SJSA1 (cell line): ENCODE data around the gene ATP10A. TPM values are rescaled to one million over a fixed set of nuclear protein-coding genes. Genes with fewer than 3 reads are reported as not detected.

Experiments
- DNase-seq, 2 experiments: peaks; one replicate each; pipeline ENCODE4 v3.0.0-alpha.2; 2015 to 2020; ENCODE audit warnings: low spot score in 2 of 2, low read depth in 1 of 2
- H3K27ac ChIP-seq: fragments of 250-450 bp; sonication (Bioruptor Pico); 2 replicates; pipeline ENCODE4 v1.5.1; 2020; ENCODE audit warnings: mild to moderate bottlenecking, moderate library complexity
- H3K27me3 ChIP-seq: fragments of 250-450 bp; sonication (Bioruptor Pico); replicated peaks from 2 replicates; pipeline ENCODE4 v1.5.1; 2020; ENCODE audit warnings: mild to moderate bottlenecking, moderate library complexity
- H3K36me3 ChIP-seq: fragments of 250-450 bp; sonication (Bioruptor Pico); 2 replicates; pipeline ENCODE4 v1.5.1; 2020; ENCODE audit warnings: mild to moderate bottlenecking
- H3K4me1 ChIP-seq: fragments of 250-450 bp; sonication (Bioruptor Pico); replicated peaks from 2 replicates; pipeline ENCODE4 v1.6.1; 2021; ENCODE audit warnings: mild to moderate bottlenecking
- H3K4me3 ChIP-seq: fragments of 250-450 bp; sonication (Bioruptor Pico); 2 replicates; pipeline ENCODE4 v1.5.1; 2020; ENCODE audit warnings: mild to moderate bottlenecking
- H3K9me3 ChIP-seq: fragments of 250-450 bp; sonication (Bioruptor Pico); replicated peaks from 2 replicates; pipeline ENCODE4 v1.5.1; 2020; ENCODE audit warnings: mild to moderate bottlenecking
- total RNA-seq: library from RNA; depleted of rRNA; stranded (reverse); fragments of >200 nt; shearing (Covaris generic); gene quantifications from 2 replicates; pipeline ENCODE4 v1.2.3, GENCODE V29; 2014

Gene ATP10A
- total RNA-seq, 1 experiment from 2014 or later = 31.3 TPM

GRCh38 chr15:25844981-25845680 is 18.0 kb downstream of the ATP10A start:
- no peak overlapping the region for H3K27ac ChIP-seq

GRCh38 chr15:25844542-25844941 is 18.6 kb downstream of the ATP10A start:
- Histone ChIP-seq H3K9me3 (no peaks in the 10 kb centered on the region), H3K4me1 (peaks cover 18% of the 10 kb centered on the region), H3K4me3 (no peak overlapping the region), H3K27ac (no peak overlapping the region), H3K27me3 (no peaks in the 10 kb centered on the region), H3K36me3 (peaks cover 13% of the 10 kb centered on the region)
- DNase-seq = no peak

More at GRCh38 chr15:25844981-25845680, 18.0 kb downstream of the ATP10A start:
- peaks cover 24% of the 10 kb centered on the region for H3K4me1 ChIP-seq
- no peak for DNase-seq
- no peaks in the 10 kb centered on the region for H3K9me3 ChIP-seq
- no peaks in the 10 kb centered on the region for H3K27me3 ChIP-seq
- H3K36me3 ChIP-seq = peaks cover 13% of the 10 kb centered on the region
- no peak overlapping the region for H3K4me3 ChIP-seq

GRCh38 chr15:25844076-25844475 is 19.1 kb downstream of the ATP10A start:
- no peaks in the 10 kb centered on the region for H3K9me3 ChIP-seq
- H3K36me3 ChIP-seq = peaks cover 13% of the 10 kb centered on the region
- H3K27me3 ChIP-seq = no peaks in the 10 kb centered on the region
- H3K27ac ChIP-seq = no peak overlapping the region
- H3K4me1 ChIP-seq = peaks cover 13% of the 10 kb centered on the region
- DNase-seq = no peak
- no peak overlapping the region for H3K4me3 ChIP-seq

GRCh38 chr15:25839638-25840156 is 23.4 kb downstream of the ATP10A start:
- H3K27ac ChIP-seq = no peak overlapping the region
- no peaks in the 10 kb centered on the region for H3K27me3 ChIP-seq
- no peaks in the 10 kb centered on the region for H3K9me3 ChIP-seq
- peaks cover 13% of the 10 kb centered on the region for H3K36me3 ChIP-seq
- H3K4me1 ChIP-seq = no peaks in the 10 kb centered on the region
- no peak for DNase-seq
- no peak overlapping the region for H3K4me3 ChIP-seq

GRCh38 chr15:25838871-25839195 is 24.3 kb downstream of the ATP10A start:
- Histone ChIP-seq H3K27me3 (no peaks in the 10 kb centered on the region), H3K36me3 (peaks cover 11% of the 10 kb centered on the region), H3K4me3 (no peak overlapping the region), H3K9me3 (no peaks in the 10 kb centered on the region), H3K27ac (no peak overlapping the region), H3K4me1 (no peaks in the 10 kb centered on the region)
- no peak for DNase-seq

GRCh38 chr15:25838191-25838870 is 24.8 kb downstream of the ATP10A start:
- Histone ChIP-seq H3K36me3 (peaks cover 8% of the 10 kb centered on the region), H3K4me3 (no peak overlapping the region), H3K27ac (no peak overlapping the region), H3K27me3 (no peaks in the 10 kb centered on the region), H3K4me1 (no peaks in the 10 kb centered on the region), H3K9me3 (no peaks in the 10 kb centered on the region)
- DNase-seq = no peak

- Histone ChIP-seq H3K27ac (peak overlapping the region; percentile 94), H3K9me3 (no peaks in the 10 kb centered on the region; the same call in 1 of the 2 replicates), H3K4me3 (no peak overlapping the region), H3K36me3 (no peaks in the 10 kb centered on the region), H3K4me1 (peaks cover 40% of the 10 kb centered on the region), H3K27me3 (no peaks in the 10 kb centered on the region)
- peak in 1 of 2 experiments; percentile 27 for DNase-seq
These were observed 31.0 kb downstream of the ATP10A start for GRCh38 chr15:25832158-25832557.

- Histone ChIP-seq H3K9me3 (no peaks in the 10 kb centered on the region; the same call in 1 of the 2 replicates), H3K27ac (peak overlapping the region; percentile 94), H3K4me3 (peak overlapping the region; percentile 11), H3K27me3 (no peaks in the 10 kb centered on the region), H3K4me1 (peaks cover 40% of the 10 kb centered on the region), H3K36me3 (no peaks in the 10 kb centered on the region)
- DNase-seq = peak; percentile 92 to 94
These were observed 32.2 kb downstream of the ATP10A start for GRCh38 chr15:25830844-25831451.

GRCh38 chr15:25829073-25829472 is 34.1 kb downstream of the ATP10A start:
- H3K27me3 ChIP-seq = no peaks in the 10 kb centered on the region
- peaks cover 50% of the 10 kb centered on the region for H3K4me1 ChIP-seq
- H3K4me3 ChIP-seq = no peak overlapping the region
- no peak for DNase-seq
- no peaks in the 10 kb centered on the region for H3K36me3 ChIP-seq
- no peaks in the 10 kb centered on the region; the same call in 1 of the 2 replicates for H3K9me3 ChIP-seq
- no peak overlapping the region for H3K27ac ChIP-seq

- no peaks in the 10 kb centered on the region for H3K27me3 ChIP-seq
- H3K4me3 ChIP-seq = no peak overlapping the region
These were observed 37.9 kb downstream of the ATP10A start for GRCh38 chr15:25825207-25825606.

GRCh38 chr15:25824618-25825017 is 38.5 kb downstream of the ATP10A start:
- Histone ChIP-seq H3K36me3 (no peaks in the 10 kb centered on the region), H3K27me3 (no peaks in the 10 kb centered on the region), H3K4me1 (peaks cover 19% of the 10 kb centered on the region), H3K4me3 (no peak overlapping the region), H3K9me3 (no peaks in the 10 kb centered on the region; the same call in 1 of the 2 replicates), H3K27ac (no peak overlapping the region)
- DNase-seq = no peak

More at GRCh38 chr15:25825207-25825606, 37.9 kb downstream of the ATP10A start:
- no peak overlapping the region for H3K27ac ChIP-seq
- DNase-seq = no peak
- no peaks in the 10 kb centered on the region; the same call in 1 of the 2 replicates for H3K9me3 ChIP-seq
- peaks cover 25% of the 10 kb centered on the region for H3K4me1 ChIP-seq
- H3K36me3 ChIP-seq = no peaks in the 10 kb centered on the region

- H3K4me3 ChIP-seq = no peak overlapping the region
These were observed 50.3 kb downstream of the ATP10A start for GRCh38 chr15:25812845-25813244.

GRCh38 chr15:25812073-25812472 is 51.1 kb downstream of the ATP10A start:
- no peaks in the 10 kb centered on the region for H3K36me3 ChIP-seq
- H3K27ac ChIP-seq = no peak overlapping the region
- DNase-seq = no peak
- H3K9me3 ChIP-seq = no peaks in the 10 kb centered on the region
- no peaks in the 10 kb centered on the region for H3K27me3 ChIP-seq
- H3K4me1 ChIP-seq = no peaks in the 10 kb centered on the region
- no peak overlapping the region for H3K4me3 ChIP-seq

More at GRCh38 chr15:25812845-25813244, 50.3 kb downstream of the ATP10A start:
- DNase-seq = no peak
- Histone ChIP-seq H3K36me3 (no peaks in the 10 kb centered on the region), H3K9me3 (no peaks in the 10 kb centered on the region), H3K27ac (no peak overlapping the region), H3K4me1 (no peaks in the 10 kb centered on the region), H3K27me3 (no peaks in the 10 kb centered on the region)

- no peaks in the 10 kb centered on the region for H3K4me1 ChIP-seq
- H3K4me3 ChIP-seq = no peak overlapping the region
- no peaks in the 10 kb centered on the region for H3K9me3 ChIP-seq
- DNase-seq = no peak
- no peaks in the 10 kb centered on the region for H3K36me3 ChIP-seq
- H3K27me3 ChIP-seq = no peaks in the 10 kb centered on the region
- H3K27ac ChIP-seq = no peak overlapping the region
These were observed 51.6 kb downstream of the ATP10A start for GRCh38 chr15:25811481-25811906.
